ENCODE data around the gene DKK3. TPM values are rescaled to one million over a fixed set of nuclear protein-coding genes. Genes with fewer than 3 reads are reported as not detected.

DKK3 gene
- total and polyA plus RNA-seq, 2 experiments from 2014 or later = 16.8 to 31.1 TPM

- TF ChIP-seq CTCF (conservative IDR thresholded peaks at IDR 0.05; ENCODE audit: low read depth in 2 of 2) (no peak), ETS1 (IDR thresholded peaks at IDR 0.05) (no peak), STAT1 (IDR thresholded peaks at IDR 0.05; ENCODE audit: unreplicated experiment) (no peak)
These were observed 39.7 kb downstream of the DKK3 start (continued) for GRCh38 chr11:11968511-11969280.

GRCh38 chr11:11967669-11968510 is 40.5 kb downstream of the DKK3 start:
- no peak for ATAC-seq
- Histone ChIP-seq H3K79me2 (replicated peaks; ENCODE audit: insufficient read depth) (no peaks in the 10 kb centered on the region), H3K27ac (ENCODE audit: low read depth) (no peak overlapping the region), H3K9me2 (ENCODE audit: insufficient read depth) (no peaks in the 10 kb centered on the region), H4K20me1 (replicated peaks; ENCODE audit: insufficient read depth) (no peaks in the 10 kb centered on the region), H3K36me3 (ENCODE audit: insufficient read depth) (no peaks in the 10 kb centered on the region), H3K4me1 (ENCODE audit: insufficient read depth) (no peaks in the 10 kb centered on the region), H3K4me2 (no peak overlapping the region), H3K27me3 (ENCODE audit: insufficient read depth) (no peaks in the 10 kb centered on the region), H2AFZ (no peak overlapping the region), H3F3A (replicated peaks; ENCODE audit: low read depth) (no peaks in the 10 kb centered on the region), H3K4me3 (no peak overlapping the region)
- 0 out of 3 replicates have a peak, but pooled peaks cover 2% of the 10 kb centered on the region for H3K36me3 Mint-ChIP-seq (ENCODE audit: low read depth)
- DNase-seq (ENCODE audit: low spot score) = no peak
- no peak overlapping the region for H3K27ac Mint-ChIP-seq
- no peak overlapping the region for H3K4me3 Mint-ChIP-seq
- H3K9me3 Mint-ChIP-seq = no peaks in the 10 kb centered on the region
- peaks cover 9% of the 10 kb centered on the region for H3K4me1 Mint-ChIP-seq
- peaks cover 10% of the 10 kb centered on the region for H3K27me3 Mint-ChIP-seq (ENCODE audit: insufficient read depth, low read depth, poor library complexity)
- TF ChIP-seq JUNB (IDR thresholded peaks at IDR 0.05; ENCODE audit: unreplicated experiment) = no peak
- no peak for TF ChIP-seq ZNF331 (CRISPR knock-in tag; IDR thresholded peaks at IDR 0.05; ENCODE audit: low read depth)
- TF ChIP-seq CTCF (conservative IDR thresholded peaks at IDR 0.05; ENCODE audit: low read depth in 2 of 2) = no peak
- no peak for TF ChIP-seq EZH2phosphoT487 (IDR thresholded peaks at IDR 0.05; ENCODE audit: unreplicated experiment)
- TF ChIP-seq ZNF462 (CRISPR knock-in tag; IDR thresholded peaks at IDR 0.05) = no peak
- TF ChIP-seq CREB1 (CRISPR knock-in tag; IDR thresholded peaks at IDR 0.05; ENCODE audit: low read depth) = no peak
- no peak for TF ChIP-seq POLR2AphosphoS5 (IDR thresholded peaks at IDR 0.05; ENCODE audit: low read depth)
- TF ChIP-seq STAT1 (IDR thresholded peaks at IDR 0.05; ENCODE audit: unreplicated experiment) = no peak
- TF ChIP-seq ZNF114 (CRISPR knock-in tag; IDR thresholded peaks at IDR 0.05) = no peak
- no peak for TF ChIP-seq NANOG (IDR thresholded peaks at IDR 0.05; ENCODE audit: borderline replicate concordance)
